H1 (cell line): Measurements from ENCODE around the gene DDR2. TPM values are rescaled to one million over a fixed set of nuclear protein-coding genes. Genes with fewer than 3 reads are reported as not detected.

Source experiments
- CTCF ChIA-PET: fragments of 300-600 bp; sonication (Branson Sonifier 250); formaldehyde crosslinking; loops from one replicate; lab custom pipeline; 2021; ENCODE audit not compliant: partially characterized antibody; lab: Charles Lee
- POLR2A ChIA-PET: fragments of 300-600 bp; sonication (Branson Sonifier 250); formaldehyde crosslinking; loops from one replicate; lab custom pipeline; 2021; ENCODE audit warnings: inconsistent platforms; ENCODE audit not compliant: partially characterized antibody; lab: Charles Lee
- DNase-seq, 2 experiments: peaks; one replicate each; pipeline versions ENCODE4 v3.0.0 to v3.0.0-alpha.2; 2010 to 2022; ENCODE audit warnings: low spot score in 2 of 2, low read depth in 1 of 2, mixed read lengths in 1 of 2
- FAIRE-seq: peaks from 2 replicates; lab custom pipeline; 2011; peaks lifted over from hg19 to GRCh38; lab: Jason Lieb, UNC
- H2AFZ ChIP-seq: 2 replicates; pipeline ENCODE4 v1.8.1; 2012; ENCODE audit warnings: low read length, inconsistent platforms
- H2AK5ac ChIP-seq: 2 replicates; pipeline ENCODE4 v1.6.1; 2013; ENCODE audit warnings: low read depth, low read length
- H2BK120ac ChIP-seq: replicated peaks from 2 replicates; pipeline ENCODE3; 2013; ENCODE audit warnings: low read depth, low read length, inconsistent platforms
- H2BK12ac ChIP-seq: 2 replicates; pipeline ENCODE4 v1.6.1; 2013; ENCODE audit warnings: low read depth, low read length
- H2BK15ac ChIP-seq: 2 replicates; pipeline ENCODE4 v1.6.1; 2013; ENCODE audit warnings: low read length
- H2BK20ac ChIP-seq: 2 replicates; pipeline ENCODE4 v1.6.1; 2013; ENCODE audit warnings: low read length
- H2BK5ac ChIP-seq: 2 replicates; pipeline ENCODE4 v1.6.1; 2013; ENCODE audit warnings: low read depth, low read length
- H3K14ac ChIP-seq: 2 replicates; pipeline ENCODE4 v1.6.1; 2013; ENCODE audit warnings: inconsistent platforms; ENCODE audit not compliant: insufficient read length
- H3K18ac ChIP-seq: 2 replicates; pipeline ENCODE4 v1.6.1; 2013; ENCODE audit warnings: low read length; ENCODE audit errors: extremely low read depth
- H3K23ac ChIP-seq: 2 replicates; pipeline ENCODE4 v1.6.1; 2013; ENCODE audit warnings: inconsistent platforms; ENCODE audit not compliant: insufficient read length
- H3K23me2 ChIP-seq: 2 replicates; pipeline ENCODE4 v1.6.1; 2013; ENCODE audit warnings: low read depth, low read length
- H3K27ac ChIP-seq: 2 replicates; pipeline ENCODE4 v1.6.1; 2011; ENCODE audit warnings: low read depth, low read length, inconsistent platforms
- H3K27me3 ChIP-seq, 4 experiments: replicated peaks in 1 of 4; 1 replicate in 1 of 4; 2 replicates in 3 of 4; pipeline versions ENCODE4 v1.6.1 to v1.8.1; 2011 to 2013; ENCODE audit warnings: low read length in 3 of 4, mild to moderate bottlenecking in 3 of 4, inconsistent platforms in 2 of 4, mixed read lengths in 2 of 4, moderate library complexity in 1 of 4; ENCODE audit not compliant: control insufficient read depth in 3 of 4, insufficient read depth in 3 of 4; ENCODE audit errors: extremely low read depth in 1 of 4
- H3K36me3 ChIP-seq, 4 experiments: 2 replicates each; pipeline versions ENCODE4 v1.6.1 to v1.8.1; 2011 to 2013; ENCODE audit warnings: mild to moderate bottlenecking in 4 of 4, low read length in 3 of 4, moderate library complexity in 2 of 4, control low read depth in 1 of 4, inconsistent platforms in 1 of 4; ENCODE audit not compliant: insufficient read depth in 4 of 4, control insufficient read depth in 2 of 4
- H3K4ac ChIP-seq: replicated peaks from 2 replicates; pipeline ENCODE3; 2013; ENCODE audit warnings: low read length, low read depth, mixed read lengths, inconsistent platforms; ENCODE audit not compliant: insufficient read length
- H3K4me1 ChIP-seq, 4 experiments: replicated peaks in 1 of 4; 1 replicate in 1 of 4; 2 replicates in 3 of 4; pipeline versions ENCODE4 v1.6.1 to v1.8.1; 2011 to 2013; ENCODE audit warnings: low read length in 3 of 4, inconsistent platforms in 2 of 4, mixed read lengths in 1 of 4; ENCODE audit not compliant: insufficient read depth in 4 of 4, control insufficient read depth in 3 of 4
- H3K4me2 ChIP-seq, 2 experiments: 2 replicates each; pipeline versions ENCODE4 v1.6.1 to v1.8.1; 2011 to 2013; ENCODE audit warnings: low read depth in 2 of 2, low read length in 2 of 2, control low read depth in 1 of 2, inconsistent platforms in 1 of 2, mild to moderate bottlenecking in 1 of 2; ENCODE audit not compliant: insufficient read depth in 1 of 2
- H3K4me3 ChIP-seq, 4 experiments: fragments of 200-600, 300-600 bp in 1 of 4; sonication (generic), shearing (Covaris generic), sonication (Bioruptor Twin) in 1 of 4; 2 replicates each; pipeline versions ENCODE4 v1.5.1 to v1.8.1; 2011 to 2016; ENCODE audit warnings: low read length in 4 of 4, low read depth in 3 of 4, control low read depth in 2 of 4, inconsistent platforms in 2 of 4, mild to moderate bottlenecking in 2 of 4, mixed read lengths in 1 of 4, moderate library complexity in 1 of 4; ENCODE audit not compliant: insufficient read depth in 2 of 4; ENCODE audit errors: extremely low read depth in 1 of 4
- H3K56ac ChIP-seq: replicated peaks from 2 replicates; pipeline ENCODE3; 2013; ENCODE audit warnings: low read depth, mild to moderate bottlenecking, mixed read lengths, low read length, inconsistent platforms; ENCODE audit not compliant: insufficient read length
- H3K79me1 ChIP-seq: 2 replicates; pipeline ENCODE4 v1.6.1; 2013; ENCODE audit warnings: low read depth, low read length, control low read depth
- H3K79me2 ChIP-seq, 2 experiments: 2 replicates each; pipeline versions ENCODE4 v1.6.1 to v1.8.1; 2012 to 2013; ENCODE audit warnings: low read length in 2 of 2, mild to moderate bottlenecking in 2 of 2, inconsistent platforms in 1 of 2; ENCODE audit not compliant: insufficient read depth in 2 of 2, control insufficient read depth in 1 of 2
- H3K9ac ChIP-seq, 4 experiments: replicated peaks in 1 of 4; 1 replicate in 1 of 4; 2 replicates in 3 of 4; pipeline versions ENCODE4 v1.6.1 to v1.8.1; 2011 to 2013; ENCODE audit warnings: low read depth in 3 of 4, low read length in 3 of 4, control low read depth in 2 of 4, mild to moderate bottlenecking in 2 of 4, moderate library complexity in 2 of 4, inconsistent platforms in 1 of 4; ENCODE audit errors: extremely low read depth in 1 of 4
- H3K9me3 ChIP-seq, 2 experiments: 2 replicates each; pipeline versions ENCODE4 v1.6.1 to v1.8.1; 2012 to 2013; ENCODE audit warnings: mild to moderate bottlenecking in 2 of 2, moderate library complexity in 2 of 2, control low read depth in 1 of 2, inconsistent platforms in 1 of 2, low read depth in 1 of 2, low read length in 1 of 2, mixed read lengths in 1 of 2; ENCODE audit not compliant: insufficient read depth in 2 of 2
- H4K20me1 ChIP-seq, 2 experiments: replicated peaks in 1 of 2; 2 replicates each; pipeline versions ENCODE3 to v1.8.1; 2011 to 2013; ENCODE audit warnings: inconsistent platforms in 2 of 2, low read length in 2 of 2, mild to moderate bottlenecking in 1 of 2; ENCODE audit not compliant: insufficient read depth in 2 of 2, control insufficient read depth in 1 of 2
- H4K5ac ChIP-seq: 2 replicates; pipeline ENCODE4 v1.6.1; 2013; ENCODE audit warnings: low read length, low read depth, mixed read lengths, inconsistent platforms; ENCODE audit not compliant: insufficient read length
- H4K8ac ChIP-seq: 2 replicates; pipeline ENCODE4 v1.8.0; 2013; ENCODE audit warnings: mild to moderate bottlenecking, moderate library complexity, low read length, inconsistent platforms; ENCODE audit not compliant: insufficient read depth; ENCODE audit errors: extremely low read depth
- H4K91ac ChIP-seq: replicated peaks from 2 replicates; pipeline ENCODE3; 2013; ENCODE audit warnings: low read length, mixed read lengths, inconsistent platforms; ENCODE audit not compliant: insufficient read length
- BCL11A ChIP-seq, 2 experiments: IDR thresholded peaks; one replicate each; pipeline ENCODE4 v1.6.1; 2011; ENCODE audit warnings: low read depth in 2 of 2, low read length in 2 of 2, mild to moderate bottlenecking in 2 of 2
- CTBP2 ChIP-seq: IDR thresholded peaks from 2 replicates; pipeline ENCODE4 v1.7.0; 2011; ENCODE audit warnings: borderline replicate concordance, mild to moderate bottlenecking, moderate library complexity, mixed read lengths, low read length; ENCODE audit not compliant: insufficient read depth, insufficient read length
- EGR1 ChIP-seq: IDR thresholded peaks from 2 replicates; pipeline ENCODE4 v1.6.1; 2011; ENCODE audit warnings: low read depth, low read length, borderline replicate concordance
- POU5F1 ChIP-seq: IDR thresholded peaks from 2 replicates; pipeline ENCODE4 v1.6.1; 2011; ENCODE audit warnings: low read depth, mild to moderate bottlenecking, low read length, moderate library complexity
- RBBP5 ChIP-seq: IDR thresholded peaks from 2 replicates; pipeline ENCODE4 v1.7.1; 2012; ENCODE audit warnings: low read depth, mild to moderate bottlenecking, inconsistent platforms, low read length, moderate library complexity, borderline replicate concordance
- SIN3A ChIP-seq, 2 experiments: IDR thresholded peaks in 1 of 2; conservative IDR thresholded peaks in 1 of 2; 2 replicates each; pipeline ENCODE4 v1.6.1; 2011 to 2012; ENCODE audit warnings: low read length in 2 of 2, improper control_type of control experiment in 1 of 2, low read depth in 1 of 2, mild to moderate bottlenecking in 1 of 2
- SP1 ChIP-seq: IDR thresholded peaks from 2 replicates; pipeline ENCODE4 v1.6.1; 2011; ENCODE audit warnings: low read depth, low read length
- SP4 ChIP-seq: IDR thresholded peaks from 2 replicates; pipeline ENCODE4 v1.6.1; 2012; ENCODE audit warnings: low read length, inconsistent platforms
- SRF ChIP-seq: IDR thresholded peaks from 2 replicates; pipeline ENCODE4 v1.6.1; 2011; ENCODE audit warnings: mild to moderate bottlenecking, low read depth, low read length, moderate library complexity
- TAF1 ChIP-seq: IDR thresholded peaks from 2 replicates; pipeline ENCODE4 v1.6.1; 2011; ENCODE audit warnings: mild to moderate bottlenecking, low read depth, low read length
- TBP ChIP-seq: IDR thresholded peaks from 2 replicates; pipeline ENCODE4 v1.6.1; 2011; ENCODE audit warnings: low read depth, low read length, improper control_type of control experiment
- WGBS, 2 experiments: shearing (Covaris generic) in 1 of 2; methylation state at CpG; one replicate each; pipeline versions ENCODE4 v1.1.6 to v1.1.7; 2013 to 2015; ENCODE audit warnings: low lambda C conversion rate in 2 of 2, mixed read lengths in 2 of 2, inconsistent platforms in 1 of 2, low coverage in 1 of 2, missing lambda C conversion rate in 1 of 2; ENCODE audit not compliant: insufficient replicate concordance in 2 of 2, insufficient coverage in 1 of 2, insufficient read length in 1 of 2; ENCODE audit errors: extremely low coverage in 1 of 2, missing lambda C conversion rate in 1 of 2; 5-methylcytosine and 5-hydroxymethylcytosine counted together
- polyA plus RNA-seq, 7 experiments: library from polyadenylated mRNA; depleted of rRNA in 3 of 7; stranded (reverse) in 5 of 7; unstranded in 2 of 7; fragments of >200 nt in 5 of 7; fragments of 200-250 nt in 2 of 7; gene quantifications; 1 replicate in 5 of 7; 2 replicates in 1 of 7; 4 replicates in 1 of 7; pipeline versions ENCODE4 v1.2.1 to v1.2.3, GENCODE V29; 2011 to 2013; ENCODE audit warnings: missing spikeins in 2 of 7, mixed read lengths in 2 of 7
- total RNA-seq: library from RNA; stranded (reverse); fragmentation: NEBNext Ultra II Directional; extraction: Animal tissue kit (Norgen Biotek cat#: 25700); gene quantifications from 2 replicates; pipeline ENCODE4 v1.2.1, GENCODE V29; 2021
- TF ChIP-seq, protein P1 (sequence below): IDR thresholded peaks from 2 replicates; pipeline ENCODE4 v1.6.1; 2011; ENCODE audit warnings: low read length, improper control_type of control experiment
- TF ChIP-seq, protein P2 (sequence below): IDR thresholded peaks from 2 replicates; pipeline ENCODE4 v1.6.1; 2011; ENCODE audit warnings: low read depth, mild to moderate bottlenecking, low read length; ENCODE audit not compliant: insufficient read depth

DDR2 gene
- total and polyA plus RNA-seq, 2 of the 8 experiments (the other 6 are each of a cell fraction or from before 2014, with no cell fraction given), result 1.00 to 2.1 TPM

DNA sequence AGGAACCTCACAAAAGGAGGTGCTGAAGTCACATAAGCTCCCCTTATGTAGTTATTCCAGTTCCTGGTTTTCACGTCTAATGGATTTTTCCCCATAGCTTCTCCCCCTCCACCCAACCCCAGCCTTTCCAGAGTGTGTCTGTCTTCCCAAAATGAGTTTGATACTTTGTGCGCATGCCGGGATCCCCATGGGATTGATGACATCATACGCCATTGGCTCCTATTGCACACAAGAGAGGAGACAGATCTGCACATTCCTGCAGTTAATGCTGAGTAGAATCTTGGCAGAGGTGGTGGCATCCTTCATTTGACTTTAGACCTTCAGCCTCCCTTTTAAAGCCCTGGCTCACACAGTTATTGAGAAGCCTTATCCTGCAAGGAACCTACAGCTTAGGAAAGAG, 71.4 kb downstream of the DDR2 start:
- CTCF ChIA-PET, result interaction anchor here (0.9 kb wide), 2 partner anchors 15 to 28 kb away, joined by 3 read pairs; no protein-coding TSS in a partner anchor
- no peak for TF ChIP-seq CTBP2
- TF ChIP-seq, protein P1, sequence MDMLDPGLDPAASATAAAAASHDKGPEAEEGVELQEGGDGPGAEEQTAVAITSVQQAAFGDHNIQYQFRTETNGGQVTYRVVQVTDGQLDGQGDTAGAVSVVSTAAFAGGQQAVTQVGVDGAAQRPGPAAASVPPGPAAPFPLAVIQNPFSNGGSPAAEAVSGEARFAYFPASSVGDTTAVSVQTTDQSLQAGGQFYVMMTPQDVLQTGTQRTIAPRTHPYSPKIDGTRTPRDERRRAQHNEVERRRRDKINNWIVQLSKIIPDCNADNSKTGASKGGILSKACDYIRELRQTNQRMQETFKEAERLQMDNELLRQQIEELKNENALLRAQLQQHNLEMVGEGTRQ, result no peak
- TF ChIP-seq POU5F1, result no peak
- no peak for TF ChIP-seq TBP
- TF ChIP-seq EGR1, result no peak
- no peak for TF ChIP-seq SP4
- no peak for TF ChIP-seq SIN3A (conservative IDR thresholded peaks at IDR 0.05 in 1 of 2, IDR thresholded peaks at IDR 0.05 in 1 of 2; ENCODE audit: low read depth in 1 of 2, low read length in 2 of 2)
- TF ChIP-seq, protein P2, sequence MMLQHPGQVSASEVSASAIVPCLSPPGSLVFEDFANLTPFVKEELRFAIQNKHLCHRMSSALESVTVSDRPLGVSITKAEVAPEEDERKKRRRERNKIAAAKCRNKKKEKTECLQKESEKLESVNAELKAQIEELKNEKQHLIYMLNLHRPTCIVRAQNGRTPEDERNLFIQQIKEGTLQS, result no peak
- no peak for TF ChIP-seq TAF1
- no peak for TF ChIP-seq SP1
- no peak for TF ChIP-seq BCL11A (IDR thresholded peaks at IDR 0.05; ENCODE audit: low read depth in 2 of 2, low read length in 2 of 2)
- no peak for TF ChIP-seq SRF
- no peak for TF ChIP-seq RBBP5

More for the DNA sequence above, 71.4 kb downstream of the DDR2 start:
- no peaks in the 10 kb centered on the region for H3K79me2 ChIP-seq
- H3K9me3 ChIP-seq, result no peaks in the 10 kb centered on the region
- no peak overlapping the region for H4K91ac ChIP-seq
- H3K14ac ChIP-seq, result no peak overlapping the region
- H3K36me3 ChIP-seq, result no peaks in the 10 kb centered on the region
- no peaks in the 10 kb centered on the region for H3K79me1 ChIP-seq
- H3K9ac ChIP-seq, result no peak overlapping the region
- H3K23me2 ChIP-seq, result no peaks in the 10 kb centered on the region
- H2AFZ ChIP-seq, result no peak overlapping the region
- no peak overlapping the region for H3K27ac ChIP-seq
- FAIRE-seq (no peak), DNase-seq (no peak)
- no peak overlapping the region for H4K5ac ChIP-seq
- H2AK5ac ChIP-seq, result no peak overlapping the region
- no peaks in the 10 kb centered on the region for H4K20me1 ChIP-seq
- H2BK120ac ChIP-seq, result no peak overlapping the region
- no peak overlapping the region for H2BK15ac ChIP-seq
- no peak overlapping the region for H4K8ac ChIP-seq
- no peak overlapping the region for H3K23ac ChIP-seq
- no peak overlapping the region for H3K18ac ChIP-seq
- WGBS, 2 experiments, result 86% methylated on average over 4 of the region's 4 CpGs; no CpG with 5 or more reads in 1 of the 2 experiments
- no peak overlapping the region for H2BK5ac ChIP-seq
- H3K4me1 ChIP-seq, result no peaks in the 10 kb centered on the region
- H2BK20ac ChIP-seq, result no peak overlapping the region
- H3K27me3 ChIP-seq, result no peaks in the 10 kb centered on the region
- no peak overlapping the region for H2BK12ac ChIP-seq
- no peak overlapping the region for H3K4me3 ChIP-seq
- no peak overlapping the region for H3K4ac ChIP-seq
- POLR2A ChIA-PET, result no interaction called here
- no peak overlapping the region for H3K56ac ChIP-seq
- no peak overlapping the region for H3K4me2 ChIP-seq
